Endothelial cell of hepatic sinusoid (primary cell): Measurements from ENCODE around the gene FOSL1.

Experiments used
- in situ Hi-C: cut with HindIII; loops from 2 replicates; pipeline ENCODE4 v1.10.0; 2017; ENCODE audit warnings: low sequenced_read_pairs

Gene FOSL1

DNA sequence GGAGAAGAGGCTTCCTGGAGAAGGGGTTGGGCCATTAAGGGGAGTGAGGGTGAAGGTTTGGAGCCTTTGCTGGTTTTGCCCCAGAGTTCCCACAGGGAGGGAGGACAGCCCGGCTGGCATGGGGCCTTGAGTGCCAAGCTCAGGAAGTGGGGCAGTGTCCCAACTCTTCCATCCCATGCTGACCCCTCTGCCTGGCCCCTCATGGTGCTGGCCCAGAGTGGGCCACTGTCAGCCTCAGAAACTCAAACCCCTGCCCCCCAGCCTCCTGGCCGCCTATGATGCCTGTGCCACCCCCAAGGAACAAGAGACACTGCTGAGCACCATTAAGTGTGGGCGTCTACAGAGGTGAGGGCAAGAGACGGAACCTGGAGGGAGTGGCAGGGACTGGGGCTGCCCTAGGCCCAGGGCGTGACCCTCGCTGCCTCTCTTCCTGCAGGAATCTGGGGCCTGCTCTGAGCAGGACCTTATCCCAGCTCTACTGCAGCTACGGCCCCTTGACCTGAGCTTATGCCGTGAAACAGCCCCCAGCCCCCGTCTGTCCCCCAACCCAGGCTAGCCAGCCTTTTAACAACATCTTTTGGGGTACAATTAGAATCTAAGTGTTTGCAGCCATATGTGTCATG is 34.5 kb downstream of the FOSL1 start:
- in situ Hi-C loops, result no loop called here

DNA sequence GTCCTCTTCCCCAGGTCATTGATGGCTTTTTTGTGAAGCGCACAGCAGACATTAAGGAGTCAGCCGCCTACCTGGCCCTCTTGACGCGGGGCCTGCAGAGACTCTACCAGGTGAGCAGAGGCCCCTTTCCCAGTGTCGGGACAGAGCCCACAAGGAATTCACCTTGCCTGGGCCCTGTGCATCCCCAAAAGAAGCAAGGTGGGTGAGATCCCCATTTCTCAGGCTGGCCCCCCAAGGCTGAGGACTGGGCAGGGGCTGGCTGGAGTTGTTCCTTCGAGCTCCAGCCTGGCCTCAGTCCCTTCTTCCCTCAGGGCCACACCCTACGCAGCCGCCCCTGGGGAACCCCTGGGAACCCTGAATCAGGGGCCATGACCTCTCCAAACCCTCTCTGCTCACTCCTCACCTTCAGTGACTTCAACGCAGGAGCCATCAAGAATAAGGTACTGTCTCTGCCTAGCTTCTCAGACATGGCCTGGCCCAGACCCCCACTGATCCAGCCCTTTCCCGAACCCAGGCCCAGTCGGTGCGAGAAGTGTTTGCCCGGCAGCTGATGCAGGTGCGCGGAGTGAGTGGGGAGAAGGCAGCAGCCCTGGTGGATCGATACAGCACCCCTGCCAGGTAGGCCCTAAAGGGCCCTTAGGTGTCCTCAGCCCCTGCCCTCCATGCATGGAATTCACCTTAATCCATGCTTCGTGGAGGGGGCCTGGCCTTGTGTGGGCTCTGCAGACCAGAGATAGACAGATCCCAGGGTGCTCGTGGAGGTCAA is 35.3 kb downstream of the FOSL1 start:
- in situ Hi-C loops, result no loop called here

DNA sequence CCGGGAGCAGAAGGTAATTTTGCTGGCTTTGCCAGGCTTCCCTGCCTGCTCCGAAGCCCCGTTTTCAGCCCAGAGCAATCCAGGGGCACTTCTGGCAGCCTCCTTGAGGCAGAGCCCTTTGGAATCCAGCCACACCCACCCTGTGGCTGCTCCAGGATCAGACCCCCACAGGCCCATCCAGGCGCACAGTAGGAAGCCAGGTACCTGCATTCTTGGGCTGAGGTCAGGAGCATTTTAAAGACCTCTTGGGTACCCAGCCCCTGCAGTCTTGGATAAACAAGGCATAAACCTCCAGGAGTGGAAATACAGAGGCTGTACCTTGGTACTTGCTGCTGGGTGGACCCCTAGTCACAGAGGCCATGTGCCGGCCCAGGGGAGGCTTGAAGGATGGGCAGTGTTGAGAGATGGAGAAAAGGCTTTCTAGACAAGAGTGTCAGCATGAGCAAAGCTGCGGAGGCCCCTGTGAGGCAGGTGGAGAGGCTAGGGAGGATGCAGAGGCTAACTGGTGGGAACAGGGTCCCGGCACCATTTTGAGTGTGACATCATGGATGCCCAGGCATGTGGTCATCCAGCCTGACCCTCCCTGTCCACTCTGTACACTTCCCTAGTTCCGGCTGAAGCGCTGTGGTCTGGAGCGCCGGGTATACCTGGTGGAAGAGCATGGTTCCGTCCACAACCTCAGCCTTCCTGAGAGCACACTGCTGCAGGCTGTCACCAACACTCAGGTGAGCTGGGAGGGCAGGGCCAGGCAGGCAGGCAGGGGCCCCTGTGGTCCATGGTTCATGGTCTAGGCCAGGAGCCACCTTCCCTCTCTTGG is 36.1 kb downstream of the FOSL1 start:
- in situ Hi-C loops, result no loop called here

- in situ Hi-C loops, result no loop called here
These were observed 37.0 kb downstream of the FOSL1 start for GRCh38 chr11:65862941-65863888.

DNA sequence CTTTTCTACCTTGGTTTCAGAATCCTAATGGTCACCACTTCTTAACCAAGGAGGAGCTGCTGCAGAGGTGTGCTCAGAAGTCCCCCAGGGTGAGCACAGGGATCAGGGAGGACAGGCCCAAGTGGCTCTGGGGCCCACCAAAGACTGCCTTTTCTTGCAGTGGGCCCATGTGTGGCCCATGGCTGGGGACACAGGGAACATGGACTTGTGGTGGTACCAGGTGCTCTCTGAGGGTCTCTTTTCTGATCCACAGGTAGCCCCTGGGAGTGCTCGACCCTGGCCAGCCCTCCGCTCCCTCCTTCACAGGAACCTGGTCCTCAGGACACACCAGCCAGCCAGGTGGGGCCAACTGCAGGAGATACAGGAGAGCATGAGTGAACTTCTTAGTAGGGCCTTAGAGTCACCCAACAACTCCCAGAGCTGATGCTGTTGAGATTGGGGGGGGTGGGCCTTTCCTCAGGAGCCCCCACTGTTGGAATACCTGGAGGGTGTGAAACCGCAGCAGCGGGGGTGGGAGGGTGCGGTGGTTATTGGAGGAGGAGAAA is 37.9 kb downstream of the FOSL1 start:
- in situ Hi-C loops, result no loop called here

DNA sequence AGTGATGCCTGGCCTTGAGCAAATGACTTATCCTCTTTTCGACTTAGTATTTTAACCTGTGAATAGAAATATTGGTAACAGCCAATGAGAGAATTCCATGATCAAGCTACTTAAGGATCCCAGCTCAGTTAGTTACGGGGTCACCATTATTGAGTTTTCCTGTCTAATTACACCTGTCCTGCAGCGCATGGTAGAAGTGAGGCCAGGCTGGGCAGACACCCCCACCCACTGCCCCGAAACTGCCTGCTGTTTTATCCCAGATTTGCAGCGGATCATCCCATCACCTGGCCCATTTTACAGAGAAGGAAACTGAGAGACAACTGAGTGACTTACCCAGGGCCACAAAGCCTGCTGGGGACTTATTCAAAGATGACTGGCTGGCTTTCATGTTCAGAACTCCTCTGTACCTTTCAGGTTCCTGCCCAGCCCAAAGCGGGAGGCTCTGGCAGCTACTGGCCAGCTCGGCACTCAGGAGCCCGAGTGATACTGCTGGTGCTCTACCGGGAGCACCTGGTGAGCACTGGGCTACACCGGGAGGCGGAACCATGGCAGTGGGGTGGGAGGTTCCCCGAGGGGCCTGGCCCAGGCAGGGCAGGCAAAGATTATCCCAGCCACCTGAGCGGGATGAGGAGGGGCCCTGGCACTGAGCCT is 38.5 kb downstream of the FOSL1 start:
- in situ Hi-C loops, result no loop called here

- in situ Hi-C loops, result no loop called here
These were observed 39.1 kb downstream of the FOSL1 start for GRCh38 chr11:65861165-65861505.

DNA sequence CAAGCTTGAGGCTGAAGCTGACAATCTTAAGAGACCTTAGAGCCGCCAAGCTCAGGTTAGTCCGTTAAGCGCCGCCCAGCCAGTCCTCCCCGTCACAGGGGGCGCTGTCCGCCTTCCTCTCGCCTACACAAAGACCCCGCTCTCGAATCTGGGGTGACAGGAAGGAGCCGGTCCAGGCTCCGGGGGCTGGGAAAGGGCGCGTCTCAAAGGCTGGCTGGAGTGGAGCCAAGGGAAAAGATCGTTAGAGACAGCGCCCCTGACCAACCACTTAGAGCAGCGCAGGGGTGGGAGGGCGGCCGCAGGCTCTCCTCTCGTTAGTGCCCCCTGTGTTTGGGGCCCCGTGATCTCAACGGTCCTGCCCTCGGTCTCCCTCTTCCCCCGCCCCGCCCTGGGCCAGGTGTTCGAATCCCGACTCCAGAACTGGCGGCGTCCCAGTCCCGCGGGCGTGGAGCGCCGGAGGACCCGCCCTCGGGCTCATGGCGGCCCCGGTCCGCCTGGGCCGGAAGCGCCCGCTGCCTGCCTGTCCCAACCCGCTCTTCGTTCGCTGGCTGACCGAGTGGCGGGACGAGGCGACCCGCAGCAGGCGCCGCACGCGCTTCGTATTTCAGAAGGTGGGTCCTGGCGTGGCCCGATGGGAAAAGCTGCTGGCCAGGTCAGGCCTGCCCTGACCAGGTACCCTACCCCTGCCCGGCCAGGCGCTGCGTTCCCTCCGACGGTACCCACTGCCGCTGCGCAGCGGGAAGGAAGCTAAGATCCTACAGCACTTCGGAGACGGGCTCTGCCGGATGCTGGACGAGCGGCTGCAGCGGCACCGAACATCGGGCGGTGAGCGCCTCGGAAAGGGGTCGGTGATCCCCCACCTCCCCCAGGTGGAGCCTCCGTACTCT is 39.7 kb downstream of the FOSL1 start, which contains the start of gene MUS81:
TSS of gene MUS81 (plus strand) at position 156 of the 887 bp plus-strand sequence. CDS start at position 477, 321 bp downstream.
- in situ Hi-C loops, result no loop called here

GRCh38 chr11:65859812-65860277 is 40.3 kb downstream of the FOSL1 start:
- in situ Hi-C loops, result no loop called here

DNA sequence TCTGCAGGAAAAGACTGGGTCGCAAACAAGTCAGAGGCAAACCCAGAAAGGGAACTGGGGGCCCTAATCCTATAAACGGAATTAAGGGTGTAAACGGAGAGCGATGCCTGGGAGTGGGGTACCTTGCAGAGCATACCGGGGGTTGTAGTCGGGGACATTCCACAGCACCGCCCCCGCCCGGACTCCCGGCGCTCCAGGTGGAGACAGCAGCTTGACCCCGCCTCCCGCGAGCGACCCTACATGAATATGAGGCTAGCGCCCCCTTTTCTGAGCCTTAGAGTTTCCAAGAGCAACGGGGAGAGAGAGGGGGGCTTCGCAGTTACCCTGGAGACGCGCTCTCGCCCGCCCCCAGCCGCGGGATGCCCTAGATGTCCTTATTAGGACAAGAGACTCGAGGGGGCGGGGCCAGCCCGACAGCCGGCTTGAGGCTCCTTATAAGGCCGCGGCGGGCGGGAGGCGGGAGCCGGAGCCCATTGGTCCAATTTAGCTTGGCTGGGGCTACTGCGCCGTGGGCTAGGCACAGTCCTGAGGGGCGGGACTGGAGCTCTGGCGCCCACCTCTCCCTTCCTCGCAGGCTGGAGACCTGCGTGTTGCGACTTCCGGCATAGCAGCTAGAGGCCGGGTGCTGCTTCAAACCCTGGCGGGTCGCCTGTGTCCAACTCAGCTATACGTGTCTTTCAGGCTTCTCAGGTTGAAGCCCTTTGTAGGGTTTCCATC is 40.9 kb downstream of the FOSL1 start:
- in situ Hi-C loops, result no loop called here

DNA sequence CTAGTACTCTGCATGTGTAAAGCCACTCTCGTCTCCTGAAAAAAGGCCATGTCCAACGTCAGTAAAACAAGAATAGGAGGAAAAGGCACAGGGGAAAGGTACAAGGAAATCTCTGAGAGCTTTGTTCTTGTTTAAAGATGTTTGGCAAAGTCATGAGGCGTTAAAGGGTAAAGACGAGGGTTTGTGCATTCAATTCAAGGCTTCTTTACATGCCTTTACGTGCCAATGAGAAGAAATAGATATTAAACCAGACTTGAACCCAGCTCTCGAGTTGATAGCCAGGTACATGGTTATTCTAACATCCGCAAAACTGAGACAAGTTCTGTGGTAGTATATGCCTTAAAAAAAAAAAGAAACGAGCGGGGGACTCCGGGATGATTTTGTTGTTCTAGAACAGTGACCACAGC is 41.5 kb downstream of the FOSL1 start:
- in situ Hi-C loops, result no loop called here

DNA sequence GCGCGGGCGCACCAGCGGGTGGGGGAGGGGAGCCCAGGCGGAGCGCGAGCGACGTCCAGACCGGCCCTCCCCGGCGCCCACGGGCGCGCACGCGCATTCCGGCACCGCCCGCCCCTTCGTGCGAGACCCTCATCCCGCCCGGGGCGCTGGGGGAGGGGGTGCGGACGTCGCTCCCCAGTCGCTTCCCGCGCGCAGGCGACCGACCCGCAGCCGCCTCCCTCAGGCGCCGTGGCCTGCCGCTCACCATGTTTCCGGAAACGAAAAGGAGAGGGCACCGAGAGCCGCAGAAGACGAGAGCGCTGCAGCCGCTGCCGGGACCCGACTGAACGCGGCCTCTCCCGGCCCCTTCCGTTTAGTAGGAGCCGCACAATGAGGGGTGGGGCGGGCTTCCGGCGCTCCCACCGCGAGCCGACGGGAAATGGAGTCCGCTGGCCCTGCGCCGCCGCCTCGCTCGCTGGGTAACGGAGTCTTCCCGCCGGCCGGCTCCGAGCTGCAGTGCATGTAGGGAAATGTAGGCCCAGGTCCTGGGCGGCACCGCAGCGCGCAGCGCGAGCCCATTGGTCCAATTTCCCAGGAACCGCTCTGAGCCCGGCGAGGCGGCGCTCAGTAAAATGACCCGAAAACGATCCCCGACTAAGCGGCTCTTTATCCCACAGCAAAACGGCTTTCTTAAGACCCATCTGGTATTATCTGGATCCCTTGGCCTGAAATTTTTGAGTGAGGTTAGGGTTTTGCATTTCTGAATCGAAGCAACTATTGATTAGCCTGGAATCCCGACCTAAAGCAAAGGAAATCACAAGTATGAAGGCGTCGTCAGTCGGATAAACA is 42.1 kb downstream of the FOSL1 start, which contains the start of gene CFL1:
TSS of gene CFL1 (minus strand) at position 328 of the 828 bp plus-strand sequence. CDS start at position 247, 81 bp downstream.
- in situ Hi-C loops, result no loop called here

GRCh38 chr11:65857500-65857852 is 42.7 kb downstream of the FOSL1 start:
- in situ Hi-C loops, result no loop called here

DNA sequence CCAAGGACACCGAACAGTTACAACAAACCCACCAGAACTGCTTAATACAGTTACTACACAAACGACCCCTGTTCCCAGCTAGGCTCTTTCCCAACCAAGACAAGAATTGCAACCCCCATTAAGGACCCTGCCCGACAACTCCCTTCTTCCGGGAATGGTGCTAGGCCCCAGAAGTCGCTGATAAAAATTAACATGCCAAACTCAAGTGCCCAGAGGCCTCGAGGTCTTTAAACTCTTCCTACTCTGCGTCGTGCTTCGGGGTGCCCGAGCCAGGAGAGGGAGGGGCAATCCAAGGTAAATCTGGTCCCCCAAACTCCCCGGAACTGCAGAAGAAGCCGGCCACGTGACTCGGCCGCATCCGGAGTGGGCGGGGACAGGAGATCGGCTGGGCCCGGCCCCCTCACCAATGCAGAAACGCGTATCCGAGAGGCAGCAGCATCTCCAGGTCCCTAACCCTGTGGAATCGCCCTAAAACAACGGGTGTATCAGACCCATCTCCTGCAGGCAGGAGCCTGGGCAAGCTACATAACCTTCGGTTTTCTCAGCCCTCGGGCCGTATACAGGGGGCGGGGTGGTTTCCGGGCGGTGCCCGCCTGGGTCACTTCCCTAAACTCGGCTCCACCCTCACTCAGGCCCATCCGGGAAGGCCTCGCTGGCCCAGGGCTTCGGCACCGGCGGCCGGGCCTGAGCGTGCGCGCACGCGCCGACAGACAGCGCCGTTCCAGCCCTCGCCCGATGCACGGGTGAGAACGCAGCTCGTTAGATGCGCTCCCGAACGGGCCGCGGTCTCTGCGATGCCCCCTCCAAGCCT is 43.3 kb downstream of the FOSL1 start:
- in situ Hi-C loops, result no loop called here

DNA sequence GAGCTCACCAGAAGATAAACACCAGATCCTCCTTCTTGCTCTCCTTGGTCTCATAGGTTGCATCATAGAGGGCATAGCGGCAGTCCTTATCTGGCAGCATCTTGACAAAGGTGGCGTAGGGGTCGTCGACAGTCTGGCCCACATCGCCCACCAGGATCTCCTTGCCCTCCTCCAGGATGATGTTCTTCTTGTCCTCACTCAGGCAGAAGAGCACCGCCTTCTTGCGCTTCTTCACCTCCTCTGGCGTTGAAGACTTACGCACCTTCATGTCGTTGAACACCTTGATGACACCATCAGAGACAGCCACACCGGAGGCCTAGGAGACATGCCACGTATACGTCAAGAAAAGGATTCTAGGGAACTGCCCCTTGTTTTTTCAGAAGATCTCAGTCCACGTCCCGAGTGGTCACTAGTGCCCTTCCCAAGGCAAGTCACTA is 44.2 kb downstream of the FOSL1 start:
- in situ Hi-C loops, result no loop called here
